Measurements from ENCODE around the gene TEAD1.

DNA sequence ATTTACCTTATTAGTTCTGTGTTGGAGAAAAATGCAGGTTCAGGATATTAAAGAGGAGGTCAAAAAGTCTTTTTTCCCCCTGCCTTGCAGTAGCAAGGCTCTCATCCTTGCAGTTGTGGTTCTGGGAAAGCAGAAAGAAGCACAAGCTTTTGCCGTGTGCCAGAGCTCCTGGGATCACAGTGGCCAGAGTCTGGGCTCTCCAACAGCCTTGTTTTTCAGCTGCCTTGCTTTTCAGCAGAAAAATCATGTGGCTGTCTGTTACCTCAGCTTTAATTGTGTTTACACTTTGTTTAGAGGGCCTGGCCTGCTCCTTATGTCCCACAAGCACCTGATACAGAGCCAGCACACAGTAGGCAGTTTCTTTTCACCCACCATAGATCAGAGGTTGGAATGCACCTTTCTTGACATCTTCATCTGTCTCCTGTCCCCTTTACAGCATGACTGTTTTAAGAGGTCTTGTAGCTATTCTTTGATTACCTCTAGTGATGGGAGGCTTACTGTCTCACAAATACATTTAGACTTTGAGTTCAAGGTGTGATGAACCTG lies 67.5 kb downstream of the TEAD1 start:
- TF ChIP-seq POLR2A (IDR thresholded peaks at IDR 0.05): no peak
- TF ChIP-seq, protein P1, sequence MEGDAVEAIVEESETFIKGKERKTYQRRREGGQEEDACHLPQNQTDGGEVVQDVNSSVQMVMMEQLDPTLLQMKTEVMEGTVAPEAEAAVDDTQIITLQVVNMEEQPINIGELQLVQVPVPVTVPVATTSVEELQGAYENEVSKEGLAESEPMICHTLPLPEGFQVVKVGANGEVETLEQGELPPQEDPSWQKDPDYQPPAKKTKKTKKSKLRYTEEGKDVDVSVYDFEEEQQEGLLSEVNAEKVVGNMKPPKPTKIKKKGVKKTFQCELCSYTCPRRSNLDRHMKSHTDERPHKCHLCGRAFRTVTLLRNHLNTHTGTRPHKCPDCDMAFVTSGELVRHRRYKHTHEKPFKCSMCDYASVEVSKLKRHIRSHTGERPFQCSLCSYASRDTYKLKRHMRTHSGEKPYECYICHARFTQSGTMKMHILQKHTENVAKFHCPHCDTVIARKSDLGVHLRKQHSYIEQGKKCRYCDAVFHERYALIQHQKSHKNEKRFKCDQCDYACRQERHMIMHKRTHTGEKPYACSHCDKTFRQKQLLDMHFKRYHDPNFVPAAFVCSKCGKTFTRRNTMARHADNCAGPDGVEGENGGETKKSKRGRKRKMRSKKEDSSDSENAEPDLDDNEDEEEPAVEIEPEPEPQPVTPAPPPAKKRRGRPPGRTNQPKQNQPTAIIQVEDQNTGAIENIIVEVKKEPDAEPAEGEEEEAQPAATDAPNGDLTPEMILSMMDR (IDR thresholded peaks at IDR 0.05): no peak
